ENCODE results near the gene RAF1.

DNA sequence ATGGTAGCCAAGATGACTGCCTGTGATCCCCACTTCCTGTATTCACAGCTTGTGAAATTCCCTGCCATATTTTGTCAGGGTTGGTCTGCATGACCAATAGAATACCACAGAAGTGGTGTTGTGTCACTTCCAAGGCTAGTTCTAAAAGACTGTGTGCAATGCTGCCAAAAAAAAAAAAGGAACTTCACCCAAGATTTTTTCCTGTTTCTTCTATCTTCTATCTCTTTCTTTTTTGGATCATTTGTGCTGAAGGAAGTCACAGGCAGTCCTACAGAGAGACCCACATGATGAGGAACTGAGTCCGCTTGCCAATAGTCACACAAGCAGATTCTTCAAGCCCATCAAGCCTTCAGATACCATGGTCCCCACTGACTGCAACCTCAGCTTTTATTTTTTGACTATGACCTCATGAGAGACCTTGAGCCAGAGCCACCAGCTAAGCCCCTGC is 18.1 kb upstream of the RAF1 start:
- TF ChIP-seq, protein P1, sequence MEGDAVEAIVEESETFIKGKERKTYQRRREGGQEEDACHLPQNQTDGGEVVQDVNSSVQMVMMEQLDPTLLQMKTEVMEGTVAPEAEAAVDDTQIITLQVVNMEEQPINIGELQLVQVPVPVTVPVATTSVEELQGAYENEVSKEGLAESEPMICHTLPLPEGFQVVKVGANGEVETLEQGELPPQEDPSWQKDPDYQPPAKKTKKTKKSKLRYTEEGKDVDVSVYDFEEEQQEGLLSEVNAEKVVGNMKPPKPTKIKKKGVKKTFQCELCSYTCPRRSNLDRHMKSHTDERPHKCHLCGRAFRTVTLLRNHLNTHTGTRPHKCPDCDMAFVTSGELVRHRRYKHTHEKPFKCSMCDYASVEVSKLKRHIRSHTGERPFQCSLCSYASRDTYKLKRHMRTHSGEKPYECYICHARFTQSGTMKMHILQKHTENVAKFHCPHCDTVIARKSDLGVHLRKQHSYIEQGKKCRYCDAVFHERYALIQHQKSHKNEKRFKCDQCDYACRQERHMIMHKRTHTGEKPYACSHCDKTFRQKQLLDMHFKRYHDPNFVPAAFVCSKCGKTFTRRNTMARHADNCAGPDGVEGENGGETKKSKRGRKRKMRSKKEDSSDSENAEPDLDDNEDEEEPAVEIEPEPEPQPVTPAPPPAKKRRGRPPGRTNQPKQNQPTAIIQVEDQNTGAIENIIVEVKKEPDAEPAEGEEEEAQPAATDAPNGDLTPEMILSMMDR (IDR thresholded peaks at IDR 0.05; ENCODE audit: insufficient read depth, low read length, poor library complexity, severe bottlenecking): no peak
- TF ChIP-seq EZH2phosphoT487 (conservative IDR thresholded peaks at IDR 0.05; ENCODE audit: low read length): no peak

All from SU-DHL-6 (cell line).